HG03139 (cell line): ENCODE results near the gene B3GALNT2.

Source experiments
- ATAC-seq: cut with Tn5 transposase; IDR thresholded peaks from one replicate; pipeline ENCODE4 v1.9.1; 2021; ENCODE audit not compliant: unreplicated experiment

Gene B3GALNT2

GRCh38 chr1:235411489-235412486 lies 92.5 kb downstream of the B3GALNT2 start:
- ATAC-seq: no peak

- ATAC-seq: no peak
These were observed 93.8 kb downstream of the B3GALNT2 start for GRCh38 chr1:235410467-235410866.

GRCh38 chr1:235409042-235409820 lies 95.0 kb downstream of the B3GALNT2 start:
- no peak for ATAC-seq

GRCh38 chr1:235408503-235408960 lies 95.7 kb downstream of the B3GALNT2 start:
- no peak for ATAC-seq

GRCh38 chr1:235407419-235407818 lies 96.8 kb downstream of the B3GALNT2 start:
- ATAC-seq: no peak

- ATAC-seq: no peak
These were observed 100.1 kb downstream of the B3GALNT2 start for GRCh38 chr1:235404190-235404589.

GRCh38 chr1:235403593-235403992 lies 100.7 kb downstream of the B3GALNT2 start:
- no peak for ATAC-seq

- ATAC-seq: no peak
These were observed 101.6 kb downstream of the B3GALNT2 start for GRCh38 chr1:235402457-235403200.

- no peak for ATAC-seq
These were observed 103.0 kb downstream of the B3GALNT2 start for GRCh38 chr1:235401251-235401650.
